HG03196 (cell line): Measurements from ENCODE around the gene TMEM109.
A peak's percentile ranks its signal among the peaks of the same experiment; 100 is the strongest.

Source experiments
- ATAC-seq: cut with Tn5 transposase; IDR thresholded peaks from one replicate; pipeline ENCODE4 v1.9.1; 2021; ENCODE audit not compliant: unreplicated experiment

TMEM109 gene

DNA sequence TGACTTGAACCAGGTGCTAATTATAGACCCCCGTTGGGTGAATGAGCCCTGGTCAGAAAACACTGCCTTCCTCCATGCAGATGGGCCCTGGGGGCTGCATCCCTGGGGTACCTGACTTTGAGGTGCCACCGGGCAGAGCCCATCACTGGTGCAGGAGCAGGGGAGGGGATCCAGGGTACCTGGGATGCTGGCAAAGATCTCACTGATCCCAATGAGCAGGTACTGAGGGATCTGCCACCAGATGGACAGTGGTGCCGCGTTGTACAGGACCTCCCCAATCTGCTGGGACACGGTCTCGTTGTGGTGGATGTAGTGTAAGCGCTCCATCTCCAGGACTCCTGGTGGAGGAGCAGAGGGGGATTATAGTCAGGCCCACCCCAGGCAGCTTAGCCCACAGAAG is 25.3 kb downstream of the TMEM109 start:
- ATAC-seq: no peak

DNA sequence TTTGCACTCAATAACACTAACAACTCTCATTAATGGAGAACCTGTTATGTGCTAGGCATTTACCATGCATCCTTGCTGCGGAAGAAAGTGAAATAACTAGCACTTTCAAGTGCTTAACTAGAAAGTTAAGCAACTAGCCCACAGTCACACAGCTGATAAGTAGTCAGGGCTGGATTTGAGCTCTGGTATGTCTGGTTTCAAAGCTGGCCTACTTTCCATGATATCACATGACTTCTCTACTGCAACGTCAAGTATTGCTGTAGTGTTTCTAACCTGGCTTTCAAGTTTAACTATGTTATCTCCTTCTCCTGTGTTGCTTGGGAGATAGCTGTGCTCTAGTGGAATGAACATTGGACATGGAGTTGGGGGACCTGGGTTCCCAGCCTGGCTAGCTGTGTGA is 25.9 kb downstream of the TMEM109 start:
- ATAC-seq: no peak

DNA sequence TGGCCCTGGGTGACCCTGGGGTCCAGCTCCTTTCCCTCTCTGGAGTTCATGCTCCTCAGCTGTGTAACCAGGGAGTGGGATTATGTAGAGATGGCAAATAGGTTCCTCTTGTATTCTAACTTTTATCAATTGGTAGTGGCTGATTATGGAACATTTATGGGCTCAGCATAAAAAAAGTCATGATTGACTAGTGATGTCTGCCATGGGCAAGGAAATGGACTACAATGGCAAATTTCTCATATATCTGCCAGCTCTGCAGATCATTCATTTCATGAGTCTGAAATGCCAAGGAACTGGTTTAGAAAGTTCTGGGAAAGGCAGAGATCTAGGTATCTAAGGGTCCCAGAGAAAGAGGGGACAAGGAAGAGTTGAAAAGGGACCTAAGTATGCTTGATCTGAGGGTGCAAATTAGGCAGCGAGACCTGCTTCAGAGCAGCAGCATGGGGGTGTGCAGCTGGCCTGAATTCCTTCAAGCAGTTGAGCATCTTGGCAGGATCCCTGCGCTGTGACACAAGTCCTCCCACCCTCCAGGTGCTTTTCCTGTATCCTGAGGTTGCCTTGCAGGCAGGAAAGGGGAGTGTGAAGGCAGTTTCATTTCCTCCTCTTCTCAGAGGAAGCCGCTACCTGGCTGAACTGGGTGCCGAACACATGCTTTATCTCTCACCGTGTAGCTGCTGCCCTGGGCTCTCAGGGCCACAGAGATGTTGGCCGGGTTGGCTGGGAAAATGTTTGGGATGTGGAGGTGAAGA is 27.6 kb downstream of the TMEM109 start:
- ATAC-seq: no peak

DNA sequence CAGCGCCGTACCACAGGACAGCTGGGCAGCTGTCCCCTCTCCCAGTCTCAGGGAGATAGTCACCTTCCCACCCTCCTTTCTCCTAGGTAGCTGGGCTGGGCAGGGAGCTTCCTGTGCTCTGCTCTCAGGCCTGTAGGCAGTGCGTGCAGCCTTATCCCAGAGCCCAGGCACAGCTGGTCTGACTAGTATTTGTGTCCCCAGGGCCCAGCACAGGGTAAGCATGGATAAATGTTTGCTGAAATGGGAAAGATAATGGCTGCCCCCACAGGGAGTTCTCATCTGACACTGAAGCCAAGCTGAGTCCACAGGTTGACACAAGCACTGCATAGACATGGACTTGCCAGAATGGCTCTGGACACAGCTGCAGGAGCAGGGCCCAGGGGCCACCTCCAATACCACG is 28.3 kb downstream of the TMEM109 start:
- ATAC-seq: no peak

DNA sequence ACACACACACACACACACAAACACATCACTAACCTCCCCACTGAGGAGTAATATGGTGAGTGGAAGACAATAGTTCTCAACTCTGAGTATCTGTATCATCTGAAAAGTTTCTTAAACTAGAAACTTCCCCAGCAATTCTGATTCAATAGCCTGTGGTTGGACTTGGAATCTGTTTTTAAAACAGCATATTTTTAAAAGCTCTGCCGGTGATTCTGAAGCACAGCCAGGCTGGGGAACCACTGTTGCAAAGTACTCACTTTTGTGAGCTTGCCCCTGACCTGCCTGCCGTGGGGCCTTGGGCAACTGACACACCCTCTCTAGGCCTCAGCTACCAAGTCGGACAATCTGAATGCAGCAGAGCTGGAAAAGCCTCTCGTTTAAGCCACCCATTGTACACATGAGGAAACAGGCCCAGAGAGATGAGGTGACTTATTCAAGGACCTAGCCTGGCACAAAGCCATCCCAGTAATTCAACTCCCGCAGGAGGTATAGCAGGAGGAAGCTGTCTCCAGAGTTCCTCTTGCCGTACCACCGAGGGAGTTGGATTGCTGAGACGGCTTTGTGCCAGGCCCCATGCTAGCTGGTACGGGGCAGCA is 29.1 kb downstream of the TMEM109 start:
- no peak for ATAC-seq

DNA sequence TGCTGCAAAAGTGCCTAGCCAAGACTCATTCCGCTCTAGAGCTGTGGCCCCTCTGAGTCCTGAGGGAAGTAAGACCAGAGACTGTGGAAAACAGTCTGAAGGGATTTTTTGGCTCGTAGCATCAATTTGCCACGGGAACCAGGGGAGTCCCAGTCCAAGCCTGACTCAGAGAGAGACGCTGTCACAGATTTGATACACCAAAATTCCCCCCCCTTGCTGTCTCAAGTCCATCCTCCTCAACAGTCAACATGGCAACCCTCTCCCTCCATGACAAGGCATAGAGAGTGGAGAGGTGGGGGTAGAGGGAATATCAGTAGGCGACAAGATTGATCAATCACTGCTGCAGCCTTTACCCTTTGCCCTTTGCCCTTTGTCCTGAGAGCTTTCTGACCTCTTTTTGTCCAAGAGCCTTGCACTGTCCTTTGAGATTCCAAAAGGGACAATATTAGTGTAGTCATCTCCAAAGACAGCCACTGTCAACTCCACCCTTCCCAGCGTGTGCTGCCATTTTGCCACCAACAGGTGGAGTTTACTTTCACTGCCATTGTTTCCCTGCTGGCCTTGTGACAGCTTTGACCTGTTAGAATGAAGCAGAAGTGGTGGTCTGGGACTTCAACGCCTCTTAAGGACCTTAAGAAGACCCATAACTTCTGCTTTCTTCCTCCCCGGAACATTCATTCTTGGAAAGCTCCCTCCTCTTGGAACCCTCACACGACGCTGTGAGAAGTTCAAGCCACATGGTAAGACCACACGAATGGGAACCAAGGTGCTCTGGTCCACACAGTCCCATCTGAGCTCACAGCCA is 30.7 kb downstream of the TMEM109 start:
- no peak for ATAC-seq

DNA sequence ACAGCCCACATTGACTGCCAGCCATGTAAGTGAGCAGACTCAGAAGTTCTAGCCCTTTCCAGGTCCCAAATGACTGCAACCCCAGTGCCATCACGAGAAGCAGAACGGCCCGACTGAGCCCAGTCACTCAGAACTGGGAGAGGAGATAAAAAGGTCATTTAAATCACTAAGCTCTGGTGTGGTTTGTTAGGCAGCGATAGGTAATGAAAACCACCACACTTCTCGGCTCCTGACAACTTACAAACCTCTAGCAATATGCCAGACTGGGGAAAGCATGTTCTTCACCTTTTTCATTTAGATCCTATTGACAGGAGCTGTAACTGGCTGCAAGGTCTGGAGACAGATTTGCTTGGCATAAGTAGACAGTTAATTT is 31.3 kb downstream of the TMEM109 start:
- ATAC-seq: no peak

DNA sequence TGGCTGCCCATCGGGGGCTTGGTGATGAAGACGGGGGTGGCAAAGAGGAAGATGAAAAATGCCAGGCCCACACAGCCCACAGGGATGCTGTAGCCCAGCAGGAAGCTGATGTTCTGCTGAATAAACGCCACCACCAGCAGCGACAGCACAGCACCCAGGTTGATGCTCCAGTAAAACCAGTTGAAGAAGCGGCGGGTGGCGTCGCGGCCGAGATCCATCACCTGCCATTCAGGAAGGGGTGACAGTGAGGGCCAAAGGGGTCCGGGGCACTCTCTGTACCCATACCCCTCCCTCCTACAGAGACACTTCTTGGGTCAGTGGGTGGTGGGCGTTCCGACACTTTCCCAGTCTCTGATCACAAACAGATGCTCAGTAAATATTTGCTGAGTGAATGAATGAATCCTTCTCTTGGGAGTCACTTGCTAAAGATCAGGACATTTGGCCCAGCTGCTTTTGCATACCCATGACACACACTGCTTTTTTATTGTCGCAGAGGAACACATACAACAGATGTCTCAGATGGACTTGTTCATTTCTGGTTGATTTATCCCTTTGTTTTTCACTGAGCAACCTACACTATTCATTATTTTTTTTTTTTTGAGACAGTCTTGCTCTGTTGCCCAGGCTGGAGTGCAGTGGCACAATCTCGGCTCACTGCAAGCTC is 32.8 kb downstream of the TMEM109 start:
- ATAC-seq: no peak

DNA sequence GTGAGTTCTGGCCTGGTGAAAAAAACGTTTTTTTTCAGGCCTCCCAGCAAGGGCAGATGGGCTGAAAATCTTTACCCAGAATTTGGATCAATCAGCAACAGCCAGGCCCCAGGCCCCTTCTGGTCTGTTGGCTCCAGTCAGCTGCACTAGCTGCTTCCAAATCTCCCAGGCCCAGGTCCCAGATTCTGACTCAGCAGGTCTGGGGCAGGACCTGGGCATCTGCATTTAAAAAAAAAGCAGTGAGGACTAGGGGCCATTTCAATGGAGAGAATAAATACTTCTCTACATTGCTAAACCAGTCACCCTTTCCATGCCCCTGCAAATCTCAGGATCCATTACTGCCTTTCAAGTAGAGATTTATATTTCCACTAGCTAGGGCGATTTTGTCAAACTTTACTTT is 33.7 kb downstream of the TMEM109 start:
- no peak for ATAC-seq

DNA sequence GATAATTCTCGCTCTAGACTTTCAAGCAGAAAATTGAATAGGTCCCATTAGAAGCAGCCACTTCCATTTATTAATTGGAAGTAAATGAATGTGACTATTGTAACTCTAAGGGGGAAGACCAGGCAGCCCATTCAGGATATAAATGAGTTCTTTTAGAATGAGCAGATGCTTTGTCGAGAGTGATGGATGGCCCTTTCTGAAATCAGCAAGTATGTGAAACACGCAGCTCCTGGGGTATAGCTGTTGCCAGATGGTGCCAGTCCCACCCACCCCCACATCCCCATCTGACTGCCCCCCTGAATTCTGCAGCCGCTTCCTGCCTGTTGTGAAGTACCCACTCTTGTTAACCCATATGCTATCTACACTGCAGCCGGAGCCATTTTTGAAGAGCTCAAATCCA is 34.3 kb downstream of the TMEM109 start:
- no peak for ATAC-seq

DNA sequence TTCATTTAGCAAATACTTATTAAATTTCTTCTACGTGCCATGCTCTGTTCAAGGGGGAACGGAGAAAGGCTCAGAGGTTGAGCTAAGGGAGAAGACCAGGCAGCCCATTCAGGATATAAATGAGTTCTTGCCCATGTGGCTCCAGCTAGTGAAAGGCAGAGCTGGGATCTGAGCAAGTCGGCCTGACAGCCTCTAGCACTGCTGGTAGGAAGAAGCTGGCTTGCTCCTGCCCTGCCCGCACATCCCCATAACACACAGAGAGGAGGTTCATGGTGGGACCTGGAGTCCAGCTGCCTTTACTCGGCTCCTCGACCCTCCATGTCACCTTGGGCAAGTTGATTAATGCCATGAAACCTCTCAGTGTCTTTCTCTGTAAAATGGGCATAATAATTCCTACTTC is 36.1 kb downstream of the TMEM109 start:
- ATAC-seq: no peak

DNA sequence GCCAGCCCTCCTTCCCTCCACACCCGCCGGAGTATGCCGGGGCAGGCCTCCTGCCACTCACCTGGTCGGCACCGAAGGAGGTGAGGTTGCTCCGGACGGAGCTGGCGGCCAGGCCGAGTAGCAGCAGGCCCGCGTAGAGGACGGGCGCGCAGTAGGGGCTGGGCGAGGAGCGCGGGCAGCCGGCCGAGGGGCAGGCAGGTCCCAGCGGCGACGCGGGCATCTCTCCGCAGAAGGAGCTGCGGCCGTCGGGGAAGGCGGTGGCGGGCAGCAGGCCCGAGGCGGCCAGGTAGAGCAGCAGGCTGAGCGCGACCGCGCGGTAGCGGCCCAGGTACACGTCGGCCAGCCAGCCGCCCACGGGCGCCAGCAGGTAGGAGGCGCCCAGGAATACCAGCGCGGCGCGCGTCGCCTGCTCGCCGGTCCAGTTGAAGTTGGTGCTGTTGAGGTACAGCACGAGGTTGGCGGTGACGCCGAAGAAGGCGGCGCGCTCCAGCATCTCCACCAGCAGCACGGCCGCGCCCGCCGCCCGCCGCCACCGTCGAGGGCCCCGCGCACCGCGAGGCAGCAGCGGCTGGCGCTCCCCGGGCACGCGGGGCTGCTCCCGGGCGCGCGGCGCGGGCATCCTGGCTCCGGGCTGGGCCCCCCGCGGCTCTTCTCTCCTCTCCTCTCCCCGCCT is 37.1 kb downstream of the TMEM109 start:
- ATAC-seq: no peak

DNA sequence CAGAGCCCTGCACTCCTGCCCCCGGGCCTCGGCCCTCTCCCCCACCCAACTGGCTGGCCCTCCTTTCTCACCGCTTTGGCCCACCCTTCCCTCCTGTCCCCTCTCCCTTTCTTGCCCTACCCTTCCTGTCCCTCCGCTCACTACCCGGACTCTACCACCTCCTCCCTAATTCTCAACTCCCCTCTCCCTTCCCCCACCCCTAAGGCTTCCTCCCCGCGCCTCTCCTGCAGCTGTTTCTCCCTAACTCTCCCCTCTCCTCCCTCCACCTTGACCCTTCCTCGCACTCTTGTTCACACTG is 37.6 kb downstream of the TMEM109 start:
- ATAC-seq: no peak

DNA sequence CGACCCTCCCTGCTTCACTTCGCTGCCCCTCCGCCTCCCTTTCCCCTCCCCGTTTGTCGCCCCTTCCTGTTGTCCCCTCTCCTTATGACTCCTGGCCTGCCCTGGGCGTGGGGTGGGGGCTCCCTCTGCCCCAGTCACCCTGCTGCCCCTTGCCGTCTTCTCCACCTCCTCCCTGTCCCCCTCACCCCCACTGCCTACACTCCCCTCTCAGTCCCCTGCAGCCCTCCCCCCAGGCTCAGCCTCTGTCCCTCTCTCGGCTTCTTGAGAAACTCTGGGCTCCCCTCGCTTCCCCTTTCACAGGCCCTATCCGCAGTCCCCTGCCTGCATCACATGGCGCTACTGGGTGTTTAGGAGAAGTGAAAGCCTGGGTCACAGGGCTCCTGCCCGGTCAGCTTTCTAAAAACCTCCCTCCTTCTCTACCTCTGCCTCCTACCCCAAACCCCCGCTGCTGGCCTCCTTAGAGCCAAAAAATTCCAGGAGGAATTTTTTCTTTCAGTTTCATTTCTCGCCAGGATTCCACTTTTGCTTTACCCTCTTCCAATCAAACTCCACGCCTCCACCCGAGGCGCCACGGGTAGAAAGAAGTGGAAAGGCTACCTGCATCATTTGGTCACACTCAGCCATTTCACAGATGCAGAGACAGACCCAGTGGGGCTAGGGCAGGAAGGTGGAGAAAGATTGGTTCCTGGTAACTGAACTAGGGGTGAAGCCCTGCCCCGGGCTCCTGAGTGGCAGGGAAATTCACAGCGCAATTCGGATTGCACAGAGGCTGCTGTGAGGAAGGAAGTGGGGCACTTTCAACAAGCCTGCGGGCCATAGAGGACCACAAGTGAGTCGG is 38.2 kb downstream of the TMEM109 start, which contains the start of gene SLC15A3:
Gene SLC15A3 (minus strand): TSS at position 273 of the 838 bp plus-strand sequence. CDS start 625 bp downstream, outside the sequence.
- peak; percentile 69 for ATAC-seq

DNA sequence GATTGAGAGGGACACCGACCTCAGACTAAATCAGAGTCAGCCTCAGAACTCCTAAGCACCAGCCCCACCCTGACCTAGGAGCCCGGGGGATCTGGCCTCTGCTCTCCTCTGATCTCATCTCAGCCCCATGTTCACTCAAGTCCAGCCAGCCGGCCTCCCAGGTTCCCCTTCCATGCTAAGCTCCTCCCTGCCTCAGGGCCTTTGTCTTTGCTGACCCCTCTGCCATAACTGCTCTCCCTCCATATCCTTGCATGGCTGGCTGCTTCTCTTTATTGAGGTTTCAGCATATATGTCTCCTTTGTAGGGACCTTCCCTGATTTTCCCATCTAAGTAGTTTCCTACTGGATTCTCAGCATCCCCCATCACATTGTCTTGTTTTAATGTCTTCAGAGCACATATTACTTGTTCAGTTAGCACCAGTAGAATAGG is 38.8 kb downstream of the TMEM109 start:
- no peak for ATAC-seq

DNA sequence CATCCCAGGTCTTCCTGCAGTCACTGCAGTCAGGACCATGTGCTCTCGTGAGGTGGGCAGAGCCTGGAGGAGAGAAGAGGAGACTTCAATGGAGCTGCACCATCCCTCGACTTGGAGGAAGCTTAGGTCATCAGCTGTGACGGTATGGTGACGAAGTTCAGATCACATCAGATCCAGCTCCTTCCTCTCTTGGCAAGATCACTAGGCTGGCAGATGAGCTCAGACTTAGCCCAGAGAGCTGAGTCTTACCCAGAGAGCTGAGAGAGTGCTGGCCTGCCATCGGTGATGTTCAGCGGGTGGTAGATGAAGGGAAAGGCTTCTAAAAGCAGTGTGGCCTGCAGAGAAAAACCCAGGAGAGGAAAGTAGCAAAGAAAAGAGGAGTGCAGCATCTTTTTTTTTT is 39.8 kb downstream of the TMEM109 start:
- no peak for ATAC-seq

DNA sequence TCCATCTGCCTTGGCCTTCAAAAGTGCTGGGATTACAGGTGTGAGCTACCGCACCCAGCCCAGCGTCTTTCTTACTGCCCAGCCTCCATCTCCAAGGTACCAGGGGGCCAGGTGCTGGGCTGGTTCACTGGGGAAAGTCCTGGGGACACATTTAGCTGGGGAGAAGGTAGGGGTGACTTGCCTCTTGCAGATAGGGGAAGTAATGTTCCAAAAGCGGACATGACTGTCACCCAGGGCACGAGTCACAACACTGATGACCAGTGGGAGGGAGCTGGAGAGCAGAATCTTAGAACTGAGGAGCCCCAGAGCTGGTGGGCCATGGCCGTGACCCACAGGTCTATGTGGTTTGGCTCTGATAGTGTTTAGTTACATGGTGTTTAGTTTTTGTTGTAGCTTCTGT is 40.5 kb downstream of the TMEM109 start:
- ATAC-seq: no peak

DNA sequence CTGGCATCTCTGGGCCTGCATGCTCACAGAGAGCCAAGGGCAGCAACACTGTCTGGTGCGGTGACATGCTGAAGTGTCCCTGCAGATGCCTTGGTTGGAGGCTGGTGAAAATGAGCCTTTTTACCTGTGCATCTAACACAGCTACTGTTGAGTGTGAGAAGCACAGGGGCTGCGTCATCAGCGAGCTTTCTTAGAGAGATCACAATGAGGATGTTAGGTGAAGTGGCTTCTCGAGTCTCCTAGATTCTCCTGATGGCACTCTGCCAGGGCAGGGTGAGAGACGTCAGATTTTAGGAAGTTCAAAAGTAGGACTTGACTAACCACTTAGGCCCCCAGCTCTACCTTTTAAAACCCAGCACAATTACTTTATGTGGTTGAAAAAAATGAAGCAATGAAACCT is 41.6 kb downstream of the TMEM109 start:
- ATAC-seq: no peak

DNA sequence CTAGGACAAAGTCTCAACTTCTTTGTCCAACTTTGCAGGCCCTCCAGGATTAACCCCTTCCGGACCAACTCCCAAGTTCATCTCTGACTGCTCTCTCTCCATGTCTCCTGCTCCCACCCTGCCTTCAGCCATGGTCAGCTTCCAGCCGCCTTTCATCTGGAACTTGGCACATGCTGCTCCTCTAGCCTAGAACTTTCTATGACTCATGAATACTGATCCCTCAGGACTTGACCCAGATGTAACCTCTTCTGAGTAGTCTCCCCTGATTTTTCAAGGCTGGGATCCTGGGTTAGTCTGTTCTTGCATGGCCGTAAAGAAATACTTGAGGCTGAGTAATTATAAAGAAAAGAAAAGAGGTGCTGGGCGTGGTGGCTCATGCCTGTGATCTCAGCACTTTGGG is 43.2 kb downstream of the TMEM109 start:
- no peak for ATAC-seq

DNA sequence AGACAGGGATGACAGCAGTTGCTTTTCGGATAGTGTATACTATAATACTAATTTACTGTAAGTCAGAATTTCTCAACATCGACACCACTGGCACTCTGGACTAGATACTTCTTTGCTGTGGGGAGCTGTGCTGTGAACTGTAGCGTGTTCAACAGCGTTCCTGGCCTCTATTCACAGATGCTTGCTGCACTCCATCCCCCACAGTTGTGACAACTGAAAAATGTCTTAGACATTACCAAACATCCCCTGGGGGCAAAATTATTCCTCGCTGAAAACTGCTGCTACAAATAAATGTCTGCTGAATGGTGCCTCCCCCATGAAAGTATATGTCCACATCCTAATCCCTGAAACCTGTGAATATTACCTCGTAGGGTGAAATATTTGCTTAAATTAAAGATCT is 45.5 kb downstream of the TMEM109 start:
- no peak for ATAC-seq
